K562 (cell line): ENCODE measurements around the gene ETS1. TPM values are rescaled to one million over a fixed set of nuclear protein-coding genes. Genes with fewer than 3 reads are reported as not detected.
A peak's percentile ranks its signal among the peaks of the same experiment; 100 is the strongest.

Experiments used
- ATAC-seq: fragments of 200-7000 bp; cut with Tn5 transposase; 3 replicates; pipeline ENCODE4 v1.9.1; 2020; ENCODE audit warnings: moderate library complexity
- BruUV-seq: library from RNA; stranded (reverse); fragments of 400-500 nt; replicated peaks from 2 replicates; lab custom pipeline; 2021; lab: Mats Ljungman, UMichigan
- CTCF ChIA-PET: fragments of 300-600 bp; formaldehyde crosslinking; extraction: SDS; loops from one replicate; lab custom pipeline; 2021; ENCODE audit warnings: low intra/inter-chr PET ratio; lab: Yijun Ruan, JAX
- POLR2A ChIA-PET: fragments of 300-600, 350-650 bp; sonication (Branson Sonifier 250); formaldehyde crosslinking; extraction: SDS; loops from one replicate; lab custom pipeline; 2021; ENCODE audit warnings: antibody characterized with exemption, inconsistent platforms; lab: Yijun Ruan, JAX
- DNase-seq, 4 experiments: peaks; one replicate each; pipeline versions ENCODE4 v3.0.0 to v3.0.0-alpha.2; 2011 to 2018; ENCODE audit warnings: low spot score in 3 of 4, mixed read lengths in 3 of 4; ENCODE audit errors: extremely low read depth in 1 of 4
- FAIRE-seq: peaks from 2 replicates; lab custom pipeline; 2011; peaks lifted over from hg19 to GRCh38; lab: Jason Lieb, UNC
- H2AFZ ChIP-seq: 2 replicates; pipeline ENCODE4 v1.6.0; 2011; ENCODE audit warnings: low read depth, low read length, control low read depth, inconsistent platforms
- H3K27ac ChIP-seq: fragments of 200-600 bp; 3 replicates; pipeline ENCODE4 v1.8.0; 2011; ENCODE audit warnings: low read depth, mild to moderate bottlenecking, control low read depth, inconsistent platforms, low read length, moderate library complexity, mixed read lengths; ENCODE audit errors: extremely low read depth
- H3K27me3 ChIP-seq, 2 experiments: fragments of 300-600 bp in 1 of 2; 2 replicates in 1 of 2; 3 replicates in 1 of 2; pipeline versions ENCODE4 v1.6.0 to v1.8.0; 2011; ENCODE audit warnings: inconsistent platforms in 2 of 2, low read length in 2 of 2, mild to moderate bottlenecking in 1 of 2, mixed read lengths in 1 of 2, moderate library complexity in 1 of 2; ENCODE audit not compliant: control insufficient read depth in 2 of 2, insufficient read depth in 2 of 2
- H3K36me3 ChIP-seq: fragments of 300-600 bp; 3 replicates; pipeline ENCODE4 v1.8.0; 2011; ENCODE audit warnings: mild to moderate bottlenecking, low read length, inconsistent platforms; ENCODE audit not compliant: control insufficient read depth, insufficient read depth
- H3K4me1 ChIP-seq, 2 experiments: fragments of 200-600 bp in 1 of 2; replicated peaks in 1 of 2; 2 replicates in 1 of 2; 3 replicates in 1 of 2; pipeline versions ENCODE4 v1.5.1 to v1.8.0; 2011; ENCODE audit warnings: inconsistent platforms in 2 of 2, low read length in 2 of 2, mild to moderate bottlenecking in 1 of 2, mixed read lengths in 1 of 2, moderate library complexity in 1 of 2; ENCODE audit not compliant: control insufficient read depth in 2 of 2, insufficient read depth in 2 of 2
- H3K4me2 ChIP-seq: 2 replicates; pipeline ENCODE4 v1.6.1; 2011; ENCODE audit warnings: low read length, control low read depth, inconsistent platforms, mixed read lengths; ENCODE audit not compliant: insufficient read depth
- H3K4me3 ChIP-seq: fragments of 200-600 bp; sonication (generic), shearing (Covaris generic); 2 replicates; pipeline ENCODE4 v1.5.1; 2016; ENCODE audit warnings: control low read depth, inconsistent platforms
- H3K79me2 ChIP-seq: fragments of 200-600 bp; 3 replicates; pipeline ENCODE4 v1.8.0; 2011; ENCODE audit warnings: low read length, inconsistent platforms; ENCODE audit not compliant: control insufficient read depth, insufficient read depth
- H3K9ac ChIP-seq, 2 experiments: 2 replicates each; pipeline versions ENCODE4 v1.6.0 to v1.6.1; 2011; ENCODE audit warnings: low read depth in 2 of 2, low read length in 2 of 2, control low read depth in 1 of 2, inconsistent platforms in 1 of 2, mild to moderate bottlenecking in 1 of 2, mixed read lengths in 1 of 2; ENCODE audit not compliant: insufficient read depth in 1 of 2
- H3K9me1 ChIP-seq: one replicate; pipeline ENCODE4 v1.6.0; 2011; ENCODE audit warnings: inconsistent platforms, mild to moderate bottlenecking, low read length, moderate library complexity; ENCODE audit not compliant: control insufficient read depth, insufficient read depth
- H3K9me3 ChIP-seq: replicated peaks from 2 replicates; pipeline ENCODE4 v1.5.1; 2011; ENCODE audit warnings: low read depth, low read length, inconsistent platforms; ENCODE audit not compliant: control insufficient read depth, insufficient read depth
- H4K20me1 ChIP-seq: replicated peaks from 2 replicates; pipeline ENCODE4 v1.6.1; 2011; ENCODE audit warnings: low read length, inconsistent platforms, mixed read lengths; ENCODE audit not compliant: control insufficient read depth, insufficient read depth
- FOXA3 ChIP-seq, 2 experiments: fragments of 450-650 bp in 1 of 2; sonication (generic) in 1 of 2; formaldehyde crosslinking; IDR thresholded peaks in 1 of 2; conservative IDR thresholded peaks in 1 of 2; 2 replicates each; pipeline versions ENCODE4 v1.4.0 to v1.8.0; 2020 to 2022; ENCODE audit warnings: mild to moderate bottlenecking in 2 of 2, missing genetic modification reagents in 1 of 2
- MEIS2 ChIP-seq: fragments of 450-650 bp; IDR thresholded peaks from 2 replicates; pipeline ENCODE4 v1.6.1; 2014; ENCODE audit warnings: mild to moderate bottlenecking; ENCODE audit not compliant: partially characterized antibody
- WGBS: fragments of 100-300 bp; shearing (Covaris generic); methylation state at CpG from one replicate; pipeline ENCODE4 v1.1.6; 2016; ENCODE audit warnings: low coverage, mixed read lengths; ENCODE audit not compliant: insufficient coverage; ENCODE audit errors: missing lambda C conversion rate; 5-methylcytosine and 5-hydroxymethylcytosine counted together
- in situ Hi-C: fragments of 300-500 bp; cut with MboI; formaldehyde crosslinking; loops from 4 replicates; pipeline ENCODE4 v1.15.0; 2018; ENCODE audit warnings: inconsistent platforms, mixed read lengths
- intact Hi-C: fragments of 100-400 bp; cut with micrococcal nuclease; formaldehyde crosslinking; loops from 2 replicates; pipeline ENCODE4 v1.14.2; 2022
- polyA plus RNA-seq, 8 experiments: library from polyadenylated mRNA; depleted of rRNA in 4 of 8; stranded (reverse) in 5 of 8; unstranded in 3 of 8; fragments of >200 nt; fragmentation: Nextera tagmentation in 2 of 8; fragmentation: Illumina TruSeq in 1 of 8; extraction: Ambion mirVana in 2 of 8; extraction: Trizol in 1 of 8; gene quantifications; 2 replicates each; pipeline versions ENCODE4 v1.2.1 to v1.2.3, GENCODE V29; 2011 to 2014; ENCODE audit warnings: inconsistent platforms in 1 of 8, missing spikeins in 1 of 8
- total RNA-seq, 7 experiments: library from RNA; depleted of rRNA in 6 of 7; stranded (reverse); fragments of >200 nt in 6 of 7; fragmentation: Illumina TruSeq in 2 of 7; extraction: Trizol in 2 of 7; gene quantifications; 2 replicates each; pipeline versions ENCODE4 v1.2.1 to v1.2.3, GENCODE V29; 2011 to 2021; ENCODE audit warnings: low replicate concordance in 1 of 7
- TF ChIP-seq, protein P1 (sequence below): sonication (generic); formaldehyde crosslinking; IDR thresholded peaks from 2 replicates; pipeline ENCODE4 v1.8.0; 2022; ENCODE audit warnings: missing genetic modification reagents, mild to moderate bottlenecking, borderline replicate concordance
- TF ChIP-seq, protein P2 (sequence below): fragments of 450-650 bp; IDR thresholded peaks from 2 replicates; pipeline ENCODE4 v1.6.1; 2016; ENCODE audit warnings: low read depth

ETS1 gene
- total and polyA plus RNA-seq, 9 of the 15 experiments (the other 6 are each of a cell fraction or from before 2014, with no cell fraction given): 0.04 to 1.4 (median 0.23) TPM

DNA sequence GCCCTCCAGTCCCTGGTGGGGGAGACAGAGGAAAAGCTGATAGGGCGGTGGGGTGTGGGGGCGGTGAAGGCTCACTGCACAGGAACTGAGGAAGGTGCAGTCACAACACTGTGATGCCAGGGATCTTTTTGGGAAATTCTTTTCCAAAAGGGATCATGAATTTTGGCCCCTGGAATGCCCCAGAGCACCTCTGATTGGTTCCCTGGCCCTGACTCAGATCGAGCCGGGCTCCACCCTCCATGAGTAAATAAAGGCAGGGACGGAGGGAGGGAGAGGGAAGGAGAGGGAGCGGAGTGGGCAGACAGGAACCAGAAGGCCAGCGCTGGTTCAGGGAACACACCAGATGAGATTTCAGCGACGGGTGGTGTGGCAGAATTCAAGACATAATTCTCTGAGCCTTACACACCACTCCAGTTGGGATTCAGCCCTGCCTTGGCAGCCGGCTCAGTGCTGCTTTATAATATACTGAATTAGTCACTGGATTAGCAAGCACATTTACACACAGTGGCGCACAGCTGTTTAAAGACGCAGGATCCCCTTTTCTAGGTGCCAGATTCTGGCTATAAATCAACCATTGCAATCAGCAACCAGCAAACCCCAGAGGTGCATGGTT is 80.3 kb downstream of the ETS1 start:
- intact Hi-C loops (no loop called here), in situ Hi-C loops (no loop called here)
- POLR2A ChIA-PET: interaction anchor here (0.8 kb wide), 1 partner anchor 9 kb away, joined by 3 read pairs; no protein-coding TSS in a partner anchor

More for the DNA sequence above, 80.3 kb downstream of the ETS1 start:
- no peaks in the 10 kb centered on the region for H3K9me3 ChIP-seq
- H3K4me3 ChIP-seq: no peak overlapping the region
- DNase-seq (no peak), FAIRE-seq (no peak), ATAC-seq (no peak)
- H3K36me3 ChIP-seq: no peaks in the 10 kb centered on the region
- WGBS: 1% methylated on average over 12 of the region's 12 CpGs
- H3K79me2 ChIP-seq: no peaks in the 10 kb centered on the region
- CTCF ChIA-PET: no interaction called here
- H2AFZ ChIP-seq: no peak overlapping the region
- H3K27ac ChIP-seq: no peak overlapping the region
- no peak overlapping the region for H3K4me2 ChIP-seq
- peak in 1 of 2 experiments; percentile 79; a peak in 2 of 4 replicates for TF ChIP-seq FOXA3 (CRISPR knock-in tag; conservative IDR thresholded peaks at IDR 0.05 in 1 of 2, IDR thresholded peaks at IDR 0.05 in 1 of 2)
- peak; percentile 28 for TF ChIP-seq MEIS2
- TF ChIP-seq, protein P1, sequence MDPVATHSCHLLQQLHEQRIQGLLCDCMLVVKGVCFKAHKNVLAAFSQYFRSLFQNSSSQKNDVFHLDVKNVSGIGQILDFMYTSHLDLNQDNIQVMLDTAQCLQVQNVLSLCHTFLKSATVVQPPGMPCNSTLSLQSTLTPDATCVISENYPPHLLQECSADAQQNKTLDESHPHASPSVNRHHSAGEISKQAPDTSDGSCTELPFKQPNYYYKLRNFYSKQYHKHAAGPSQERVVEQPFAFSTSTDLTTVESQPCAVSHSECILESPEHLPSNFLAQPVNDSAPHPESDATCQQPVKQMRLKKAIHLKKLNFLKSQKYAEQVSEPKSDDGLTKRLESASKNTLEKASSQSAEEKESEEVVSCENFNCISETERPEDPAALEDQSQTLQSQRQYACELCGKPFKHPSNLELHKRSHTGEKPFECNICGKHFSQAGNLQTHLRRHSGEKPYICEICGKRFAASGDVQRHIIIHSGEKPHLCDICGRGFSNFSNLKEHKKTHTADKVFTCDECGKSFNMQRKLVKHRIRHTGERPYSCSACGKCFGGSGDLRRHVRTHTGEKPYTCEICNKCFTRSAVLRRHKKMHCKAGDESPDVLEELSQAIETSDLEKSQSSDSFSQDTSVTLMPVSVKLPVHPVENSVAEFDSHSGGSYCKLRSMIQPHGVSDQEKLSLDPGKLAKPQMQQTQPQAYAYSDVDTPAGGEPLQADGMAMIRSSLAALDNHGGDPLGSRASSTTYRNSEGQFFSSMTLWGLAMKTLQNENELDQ: no peak
- TF ChIP-seq, protein P2, sequence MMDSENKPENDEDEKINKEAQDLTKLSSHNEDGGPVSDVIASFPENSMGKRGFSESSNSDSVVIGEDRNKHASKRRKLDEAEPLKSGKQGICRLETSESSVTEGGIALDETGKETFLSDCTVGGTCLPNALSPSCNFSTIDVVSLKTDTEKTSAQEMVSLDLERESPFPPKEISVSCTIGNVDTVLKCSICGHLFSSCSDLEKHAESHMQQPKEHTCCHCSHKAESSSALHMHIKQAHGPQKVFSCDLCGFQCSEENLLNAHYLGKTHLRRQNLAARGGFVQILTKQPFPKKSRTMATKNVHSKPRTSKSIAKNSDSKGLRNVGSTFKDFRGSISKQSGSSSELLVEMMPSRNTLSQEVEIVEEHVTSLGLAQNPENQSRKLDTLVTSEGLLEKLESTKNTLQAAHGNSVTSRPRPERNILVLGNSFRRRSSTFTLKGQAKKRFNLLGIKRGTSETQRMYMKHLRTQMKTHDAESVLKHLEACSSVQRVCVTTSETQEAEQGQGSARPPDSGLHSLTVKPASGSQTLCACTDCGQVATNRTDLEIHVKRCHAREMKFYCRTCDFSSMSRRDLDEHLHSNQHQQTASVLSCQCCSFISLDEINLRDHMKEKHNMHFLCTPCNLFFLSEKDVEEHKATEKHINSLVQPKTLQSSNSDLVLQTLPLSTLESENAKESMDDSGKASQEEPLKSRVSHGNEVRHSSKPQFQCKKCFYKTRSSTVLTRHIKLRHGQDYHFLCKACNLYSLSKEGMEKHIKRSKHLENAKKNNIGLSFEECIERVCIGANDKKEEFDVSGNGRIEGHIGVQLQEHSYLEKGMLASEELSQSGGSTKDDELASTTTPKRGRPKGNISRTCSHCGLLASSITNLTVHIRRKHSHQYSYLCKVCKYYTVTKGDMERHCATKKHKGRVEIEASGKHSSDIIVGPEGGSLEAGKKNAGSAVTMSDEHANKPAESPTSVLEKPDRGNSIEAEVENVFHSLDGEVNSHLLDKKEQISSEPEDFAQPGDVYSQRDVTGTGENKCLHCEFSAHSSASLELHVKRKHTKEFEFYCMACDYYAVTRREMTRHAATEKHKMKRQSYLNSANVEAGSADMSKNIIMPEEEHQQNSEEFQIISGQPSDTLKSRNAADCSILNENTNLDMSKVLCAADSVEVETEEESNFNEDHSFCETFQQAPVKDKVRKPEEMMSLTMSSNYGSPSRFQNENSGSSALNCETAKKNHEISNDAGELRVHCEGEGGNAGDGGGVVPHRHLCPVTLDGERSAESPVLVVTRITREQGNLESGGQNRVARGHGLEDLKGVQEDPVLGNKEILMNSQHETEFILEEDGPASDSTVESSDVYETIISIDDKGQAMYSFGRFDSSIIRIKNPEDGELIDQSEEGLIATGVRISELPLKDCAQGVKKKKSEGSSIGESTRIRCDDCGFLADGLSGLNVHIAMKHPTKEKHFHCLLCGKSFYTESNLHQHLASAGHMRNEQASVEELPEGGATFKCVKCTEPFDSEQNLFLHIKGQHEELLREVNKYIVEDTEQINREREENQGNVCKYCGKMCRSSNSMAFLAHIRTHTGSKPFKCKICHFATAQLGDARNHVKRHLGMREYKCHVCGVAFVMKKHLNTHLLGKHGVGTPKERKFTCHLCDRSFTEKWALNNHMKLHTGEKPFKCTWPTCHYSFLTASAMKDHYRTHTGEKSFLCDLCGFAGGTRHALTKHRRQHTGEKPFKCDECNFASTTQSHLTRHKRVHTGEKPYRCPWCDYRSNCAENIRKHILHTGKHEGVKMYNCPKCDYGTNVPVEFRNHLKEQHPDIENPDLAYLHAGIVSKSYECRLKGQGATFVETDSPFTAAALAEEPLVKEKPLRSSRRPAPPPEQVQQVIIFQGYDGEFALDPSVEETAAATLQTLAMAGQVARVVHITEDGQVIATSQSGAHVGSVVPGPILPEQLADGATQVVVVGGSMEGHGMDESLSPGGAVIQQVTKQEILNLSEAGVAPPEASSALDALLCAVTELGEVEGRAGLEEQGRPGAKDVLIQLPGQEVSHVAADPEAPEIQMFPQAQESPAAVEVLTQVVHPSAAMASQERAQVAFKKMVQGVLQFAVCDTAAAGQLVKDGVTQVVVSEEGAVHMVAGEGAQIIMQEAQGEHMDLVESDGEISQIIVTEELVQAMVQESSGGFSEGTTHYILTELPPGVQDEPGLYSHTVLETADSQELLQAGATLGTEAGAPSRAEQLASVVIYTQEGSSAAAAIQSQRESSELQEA: no peak
- no peaks in the 10 kb centered on the region for H4K20me1 ChIP-seq
- BruUV-seq: no TSS peak
- no peak overlapping the region for H3K9ac ChIP-seq
- H3K9me1 ChIP-seq: no peaks in the 10 kb centered on the region
- peaks cover 0 to 6% of the 10 kb centered on the region in 2 experiments; a peak in 1 of 5 replicates for H3K27me3 ChIP-seq
- no peaks in the 10 kb centered on the region; a peak in 1 of 5 replicates for H3K4me1 ChIP-seq
